Neuronal stem cell (in vitro differentiated cells): ENCODE results near the gene SPP2.

ENCODE experiments used
- DNase-seq: peaks from one replicate; pipeline ENCODE4 v3.0.0-alpha.2; 2013; ENCODE audit warnings: low spot score
- H2AFZ ChIP-seq: one replicate; pipeline ENCODE4 v1.6.1; 2013; ENCODE audit warnings: mild to moderate bottlenecking, low read length, inconsistent platforms
- H2AK5ac ChIP-seq: 2 replicates; pipeline ENCODE4 v1.6.1; 2013; ENCODE audit warnings: low read depth, mild to moderate bottlenecking, inconsistent platforms, low read length, moderate library complexity, mixed read lengths
- H2BK120ac ChIP-seq: 2 replicates; pipeline ENCODE4 v1.6.1; 2013; ENCODE audit warnings: low read depth, mild to moderate bottlenecking, inconsistent platforms, low read length, moderate library complexity, mixed read lengths
- H2BK12ac ChIP-seq: one replicate; pipeline ENCODE4 v1.6.1; 2013; ENCODE audit warnings: low read length, inconsistent platforms
- H2BK15ac ChIP-seq: 2 replicates; pipeline ENCODE4 v1.6.1; 2013; ENCODE audit warnings: mild to moderate bottlenecking, low read length, inconsistent platforms, mixed read lengths
- H2BK5ac ChIP-seq: one replicate; pipeline ENCODE4 v1.6.1; 2013; ENCODE audit warnings: inconsistent platforms, mild to moderate bottlenecking, low read length, moderate library complexity
- H3K14ac ChIP-seq: one replicate; pipeline ENCODE4 v1.6.1; 2013; ENCODE audit warnings: low read length, inconsistent platforms
- H3K18ac ChIP-seq: 2 replicates; pipeline ENCODE4 v1.6.1; 2013; ENCODE audit warnings: low read length, inconsistent platforms
- H3K23ac ChIP-seq: 2 replicates; pipeline ENCODE4 v1.6.1; 2013; ENCODE audit warnings: low read depth, mild to moderate bottlenecking, mixed read lengths, low read length, inconsistent platforms; ENCODE audit not compliant: poor library complexity
- H3K27ac ChIP-seq: replicated peaks from 3 replicates; pipeline ENCODE4 v1.5.1; 2013; ENCODE audit warnings: low read length, inconsistent platforms
- H3K27me3 ChIP-seq, 3 experiments: 2 replicates each; pipeline ENCODE4 v1.6.1; 2013; ENCODE audit warnings: low read length in 3 of 3, mild to moderate bottlenecking in 2 of 3, inconsistent platforms in 1 of 3, low read depth in 1 of 3, mixed read lengths in 1 of 3, moderate library complexity in 1 of 3; ENCODE audit not compliant: control insufficient read depth in 3 of 3, insufficient read depth in 3 of 3
- H3K36me3 ChIP-seq, 2 donors: replicated peaks in 1 of 2; 2 replicates each; pipeline ENCODE4 v1.6.1; 2013; ENCODE audit warnings: low read length in 2 of 2; ENCODE audit not compliant: control insufficient read depth in 2 of 2, insufficient read depth in 2 of 2
- H3K4ac ChIP-seq: 2 replicates; pipeline ENCODE4 v1.6.1; 2013; ENCODE audit warnings: inconsistent platforms, mild to moderate bottlenecking, low read length, moderate library complexity
- H3K4me1 ChIP-seq, 2 donors: 1 replicate in 1 of 2; 2 replicates in 1 of 2; pipeline ENCODE4 v1.6.1; 2013; ENCODE audit warnings: low read length in 2 of 2, low read depth in 1 of 2; ENCODE audit not compliant: control insufficient read depth in 2 of 2, insufficient read depth in 1 of 2
- H3K4me2 ChIP-seq: one replicate; pipeline ENCODE4 v1.6.1; 2013; ENCODE audit warnings: mild to moderate bottlenecking, low read length, inconsistent platforms; ENCODE audit not compliant: insufficient read depth, poor library complexity, severe bottlenecking
- H3K4me3 ChIP-seq, 2 donors: 2 replicates each; pipeline ENCODE4 v1.5.1; 2013; ENCODE audit warnings: low read length in 2 of 2, mild to moderate bottlenecking in 2 of 2, inconsistent platforms in 1 of 2, moderate library complexity in 1 of 2
- H3K79me1 ChIP-seq: one replicate; pipeline ENCODE4 v1.6.1; 2013; ENCODE audit warnings: low read depth, mild to moderate bottlenecking, inconsistent platforms, low read length, moderate library complexity
- H3K9ac ChIP-seq: one replicate; pipeline ENCODE4 v1.6.1; 2013; ENCODE audit warnings: mild to moderate bottlenecking, low read depth, low read length, inconsistent platforms; ENCODE audit not compliant: poor library complexity
- H3K9me3 ChIP-seq, 2 donors: replicated peaks in 1 of 2; 2 replicates each; pipeline versions ENCODE3 to v1.6.1; 2013; ENCODE audit warnings: low read length in 2 of 2, mild to moderate bottlenecking in 2 of 2, inconsistent platforms in 1 of 2, low read depth in 1 of 2, mixed read lengths in 1 of 2, moderate library complexity in 1 of 2; ENCODE audit not compliant: control insufficient read depth in 2 of 2, insufficient read depth in 1 of 2
- H4K8ac ChIP-seq: one replicate; pipeline ENCODE4 v1.6.1; 2013; ENCODE audit warnings: low read depth, mild to moderate bottlenecking, inconsistent platforms, low read length, moderate library complexity
- H4K91ac ChIP-seq: one replicate; pipeline ENCODE4 v1.6.1; 2013; ENCODE audit warnings: low read length, low read depth, mild to moderate bottlenecking, inconsistent platforms; ENCODE audit not compliant: poor library complexity
- WGBS, 2 donors: extraction: QIAGEN DNeasy Blood & Tissue Kit; methylation state at CpG; one replicate each; pipeline ENCODE4 v1.1.7; 2013; ENCODE audit warnings: missing lambda C conversion rate in 2 of 2, mixed read lengths in 1 of 2; ENCODE audit not compliant: insufficient read length in 2 of 2, insufficient replicate concordance in 1 of 2; ENCODE audit errors: extremely low coverage in 2 of 2; 5-methylcytosine and 5-hydroxymethylcytosine counted together

The SPP2 gene

GRCh38 chr2:234033885-234034284 lies 16.6 kb upstream of the SPP2 start:
- Histone ChIP-seq H4K8ac (no peak overlapping the region), H2BK15ac (no peak overlapping the region)
- WGBS, 2 donors, result no CpG with 5 or more reads among the region's 2 CpGs

GRCh38 chr2:234038076-234038802 lies 12.3 kb upstream of the SPP2 start:
- Histone ChIP-seq H3K79me1 (no peaks in the 10 kb centered on the region), H2BK120ac (no peak overlapping the region), H3K23ac (no peak overlapping the region), H4K8ac (no peak overlapping the region), H2BK12ac (no peak overlapping the region), H2AFZ (no peak overlapping the region), H2BK5ac (no peak overlapping the region), H3K4me2 (no peak overlapping the region), H3K18ac (no peak overlapping the region), H3K9ac (no peak overlapping the region), H3K4me1 (no peaks in the 10 kb centered on the region), H3K9me3 (peaks cover 0 to 4% of the 10 kb centered on the region in 2 donors), H3K4ac (no peak overlapping the region), H3K27me3 (no peaks in the 10 kb centered on the region), H2BK15ac (no peak overlapping the region), H2AK5ac (no peak overlapping the region), H3K14ac (no peak overlapping the region), H3K27ac (no peak overlapping the region), H4K91ac (no peak overlapping the region), H3K36me3 (no peaks in the 10 kb centered on the region), H3K4me3 (no peak overlapping the region)
- DNase-seq, result no peak
- WGBS, 2 donors, result no CpG with 5 or more reads among the region's 2 CpGs

More at GRCh38 chr2:234033885-234034284, 16.6 kb upstream of the SPP2 start:
- Histone ChIP-seq H3K27ac (no peak overlapping the region), H2BK5ac (no peak overlapping the region), H2AFZ (no peak overlapping the region), H2BK120ac (no peak overlapping the region), H3K18ac (no peak overlapping the region), H3K9me3 (peaks cover 0 to 6% of the 10 kb centered on the region in 2 donors), H3K4me1 (no peaks in the 10 kb centered on the region), H4K91ac (no peak overlapping the region), H3K4me3 (no peak overlapping the region), H2BK12ac (no peak overlapping the region), H3K79me1 (no peaks in the 10 kb centered on the region), H3K23ac (no peak overlapping the region), H3K9ac (no peak overlapping the region), H3K4ac (no peak overlapping the region), H3K27me3 (no peaks in the 10 kb centered on the region), H2AK5ac (no peak overlapping the region), H3K4me2 (no peak overlapping the region), H3K36me3 (no peaks in the 10 kb centered on the region), H3K14ac (no peak overlapping the region)
- DNase-seq, result no peak

GRCh38 chr2:234044157-234044556 lies 6.3 kb upstream of the SPP2 start:
- H3K23ac ChIP-seq, result no peak overlapping the region
- no peak overlapping the region for H3K14ac ChIP-seq
- H3K4ac ChIP-seq, result no peak overlapping the region
- no peaks in the 10 kb centered on the region for H3K9me3 ChIP-seq
- H4K8ac ChIP-seq, result no peak overlapping the region
- H2AK5ac ChIP-seq, result no peak overlapping the region
- H3K4me1 ChIP-seq, result no peaks in the 10 kb centered on the region
- no peak overlapping the region for H2BK5ac ChIP-seq
- no peak overlapping the region for H3K9ac ChIP-seq
- no peak overlapping the region for H3K4me2 ChIP-seq
- H3K27me3 ChIP-seq, result no peaks in the 10 kb centered on the region
- H3K18ac ChIP-seq, result no peak overlapping the region
- H2BK15ac ChIP-seq, result no peak overlapping the region
- no peak overlapping the region for H3K4me3 ChIP-seq
- no peak overlapping the region for H2AFZ ChIP-seq
- H3K27ac ChIP-seq, result no peak overlapping the region
- no CpG with 5 or more reads among the region's 1 CpG for WGBS, 2 donors
- no peak for DNase-seq
- no peak overlapping the region for H4K91ac ChIP-seq
- H2BK120ac ChIP-seq, result no peak overlapping the region
- H2BK12ac ChIP-seq, result no peak overlapping the region
- H3K36me3 ChIP-seq, result no peaks in the 10 kb centered on the region
- H3K79me1 ChIP-seq, result no peaks in the 10 kb centered on the region

GRCh38 chr2:234046521-234046920 lies 4.0 kb upstream of the SPP2 start:
- Histone ChIP-seq H2BK5ac (no peak overlapping the region), H3K79me1 (no peaks in the 10 kb centered on the region), H2BK12ac (no peak overlapping the region), H2AK5ac (no peak overlapping the region), H3K14ac (no peak overlapping the region), H4K8ac (no peak overlapping the region), H3K4ac (no peak overlapping the region), H3K9me3 (no peaks in the 10 kb centered on the region), H3K36me3 (no peaks in the 10 kb centered on the region), H2BK120ac (no peak overlapping the region), H3K23ac (no peak overlapping the region), H3K9ac (no peak overlapping the region), H3K4me1 (no peaks in the 10 kb centered on the region), H2AFZ (no peak overlapping the region), H3K4me2 (no peak overlapping the region), H3K27me3 (no peaks in the 10 kb centered on the region), H3K27ac (no peak overlapping the region), H3K18ac (no peak overlapping the region), H4K91ac (no peak overlapping the region), H2BK15ac (no peak overlapping the region), H3K4me3 (no peak overlapping the region)
- no CpG with 5 or more reads among the region's 3 CpGs for WGBS, 2 donors
- no peak for DNase-seq
